Measurements from ENCODE around the gene TBKBP1.

TBKBP1 gene

GRCh38 chr17:47715669-47716325, 21.8 kb downstream of the TBKBP1 start:
- DNase-seq (ENCODE audit: low read depth): no peak
- TF ChIP-seq, protein P1, sequence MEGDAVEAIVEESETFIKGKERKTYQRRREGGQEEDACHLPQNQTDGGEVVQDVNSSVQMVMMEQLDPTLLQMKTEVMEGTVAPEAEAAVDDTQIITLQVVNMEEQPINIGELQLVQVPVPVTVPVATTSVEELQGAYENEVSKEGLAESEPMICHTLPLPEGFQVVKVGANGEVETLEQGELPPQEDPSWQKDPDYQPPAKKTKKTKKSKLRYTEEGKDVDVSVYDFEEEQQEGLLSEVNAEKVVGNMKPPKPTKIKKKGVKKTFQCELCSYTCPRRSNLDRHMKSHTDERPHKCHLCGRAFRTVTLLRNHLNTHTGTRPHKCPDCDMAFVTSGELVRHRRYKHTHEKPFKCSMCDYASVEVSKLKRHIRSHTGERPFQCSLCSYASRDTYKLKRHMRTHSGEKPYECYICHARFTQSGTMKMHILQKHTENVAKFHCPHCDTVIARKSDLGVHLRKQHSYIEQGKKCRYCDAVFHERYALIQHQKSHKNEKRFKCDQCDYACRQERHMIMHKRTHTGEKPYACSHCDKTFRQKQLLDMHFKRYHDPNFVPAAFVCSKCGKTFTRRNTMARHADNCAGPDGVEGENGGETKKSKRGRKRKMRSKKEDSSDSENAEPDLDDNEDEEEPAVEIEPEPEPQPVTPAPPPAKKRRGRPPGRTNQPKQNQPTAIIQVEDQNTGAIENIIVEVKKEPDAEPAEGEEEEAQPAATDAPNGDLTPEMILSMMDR (conservative IDR thresholded peaks at IDR 0.05; ENCODE audit: low read depth, low read length): no peak
- H3K4me3 ChIP-seq (ENCODE audit: low read depth, low read length): no peak overlapping the region

DNA sequence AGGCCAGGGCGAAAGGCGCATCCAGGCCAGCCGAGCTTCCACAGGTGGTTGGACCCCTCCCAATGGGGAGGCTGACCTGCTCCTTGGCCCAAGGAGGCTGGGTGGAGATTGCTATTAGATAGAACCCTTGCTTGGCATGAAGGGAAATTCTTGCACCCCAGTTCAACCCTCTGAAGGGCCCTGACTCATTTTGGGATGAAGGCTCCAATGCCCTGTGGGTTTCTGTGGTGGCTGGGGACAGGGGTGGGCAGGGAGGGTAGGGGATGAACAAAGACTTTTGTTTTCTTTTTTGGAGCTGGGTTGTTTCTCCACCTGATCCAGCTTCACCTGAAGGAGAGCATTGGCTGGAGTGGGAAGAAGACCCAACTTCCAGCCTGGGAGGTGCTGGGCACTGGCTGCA, 22.4 kb downstream of the TBKBP1 start:
- DNase-seq (ENCODE audit: low read depth): no peak
- no peak overlapping the region for H3K4me3 ChIP-seq (ENCODE audit: low read depth, low read length)
- TF ChIP-seq, protein P1 (conservative IDR thresholded peaks at IDR 0.05; ENCODE audit: low read depth, low read length): no peak

DNA sequence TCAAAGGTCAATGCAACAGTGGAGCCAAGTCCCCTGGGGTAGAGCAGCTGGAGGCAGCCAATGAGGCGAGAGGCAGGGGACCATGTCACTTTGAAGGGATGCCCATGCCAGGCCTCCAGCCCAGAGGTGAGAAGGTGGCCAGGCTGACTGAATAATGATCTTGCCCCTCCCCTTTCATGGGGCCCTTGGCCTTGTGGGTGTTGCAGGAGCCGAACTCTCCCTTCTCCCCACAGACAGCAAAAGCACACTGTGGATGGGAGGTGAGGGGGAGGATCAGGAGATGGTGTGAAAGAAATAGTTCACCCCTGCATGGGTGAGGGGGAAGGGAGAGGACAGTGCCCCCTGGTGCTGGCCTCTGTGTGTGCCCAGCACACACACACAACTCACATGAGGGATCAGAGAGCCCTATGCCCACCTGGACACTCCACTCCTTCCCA, 23.3 kb downstream of the TBKBP1 start:
- no peak overlapping the region for H3K4me3 ChIP-seq (ENCODE audit: low read depth, low read length)
- TF ChIP-seq, protein P1 (conservative IDR thresholded peaks at IDR 0.05; ENCODE audit: low read depth, low read length): peak; percentile 57
- no peak for DNase-seq (ENCODE audit: low read depth)

- no peak for DNase-seq (ENCODE audit: low read depth)
- TF ChIP-seq, protein P1 (conservative IDR thresholded peaks at IDR 0.05; ENCODE audit: low read depth, low read length): no peak
- H3K4me3 ChIP-seq (ENCODE audit: low read depth, low read length): no peak overlapping the region
Measured at GRCh38 chr17:47717979-47718621, 24.1 kb downstream of the TBKBP1 start.

- H3K4me3 ChIP-seq (ENCODE audit: low read depth, low read length): no peak overlapping the region
- no peak for DNase-seq (ENCODE audit: low read depth)
- TF ChIP-seq, protein P1 (conservative IDR thresholded peaks at IDR 0.05; ENCODE audit: low read depth, low read length): no peak
Measured at GRCh38 chr17:47718634-47719405, 24.9 kb downstream of the TBKBP1 start.

DNA sequence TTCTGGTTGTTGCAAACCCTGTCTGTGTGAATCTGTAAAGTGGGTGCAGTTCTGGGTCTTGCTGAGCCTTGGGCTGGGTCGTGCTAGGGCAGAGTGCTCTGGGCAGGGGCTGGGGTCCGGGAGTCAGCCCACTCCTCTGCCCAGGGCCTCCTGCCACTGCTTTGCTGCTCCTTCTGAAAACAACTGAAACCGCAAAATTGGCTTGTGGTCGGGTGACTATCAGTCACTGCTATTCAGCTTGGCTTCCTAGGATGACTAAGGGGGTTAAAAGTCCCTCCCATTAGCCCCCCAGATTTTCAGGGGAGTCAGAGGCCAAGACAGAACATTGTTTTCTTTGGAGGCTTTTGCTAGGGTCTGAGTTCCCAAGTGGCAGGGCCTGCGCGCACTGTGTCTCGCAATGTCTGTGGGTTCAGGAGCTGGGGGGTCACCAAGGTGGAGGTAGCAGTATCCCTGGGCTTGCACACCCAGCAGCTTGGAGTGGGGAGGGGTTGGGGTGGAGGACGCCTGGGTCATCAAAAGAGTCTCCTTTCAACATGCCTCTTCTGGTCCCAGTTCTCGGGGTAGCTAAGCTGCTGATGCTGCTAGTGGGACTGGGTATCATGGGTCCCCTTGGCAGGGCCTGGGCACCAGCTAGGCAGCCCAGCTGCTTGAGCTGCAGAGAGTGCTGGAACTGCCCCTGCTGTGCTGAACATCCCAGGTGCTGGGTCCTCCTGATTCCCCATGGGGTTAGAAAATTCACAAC, 25.6 kb downstream of the TBKBP1 start:
- TF ChIP-seq, protein P1 (conservative IDR thresholded peaks at IDR 0.05; ENCODE audit: low read depth, low read length): no peak
- peak; percentile 54 for DNase-seq (ENCODE audit: low read depth)
- H3K4me3 ChIP-seq (ENCODE audit: low read depth, low read length): no peak overlapping the region

All from choroid plexus epithelial cell (primary cell).